ENCODE measurements around the gene DHRS11.

DHRS11 gene

GRCh38 chr17:36590082-36590481 is 1.6 kb upstream of the DHRS11 start:
- Histone ChIP-seq H3K27ac (ENCODE audit: low read depth, low read length) (no peak overlapping the region), H3K27me3 (ENCODE audit: insufficient read depth, low read length) (no peaks in the 10 kb centered on the region), H3K9me3 (ENCODE audit: insufficient read depth, low read depth, low read length) (no peaks in the 10 kb centered on the region), H2BK12ac (ENCODE audit: low read length) (no peak overlapping the region), H2AK5ac (ENCODE audit: low read length) (no peak overlapping the region), H2AFZ (ENCODE audit: insufficient read depth, low read length, poor library complexity) (no peak overlapping the region), H3K14ac (ENCODE audit: low read length) (no peak overlapping the region), H3K79me2 (ENCODE audit: control insufficient read depth, insufficient read depth, low read length, poor library complexity) (peaks cover 5% of the 10 kb centered on the region), H3K79me1 (ENCODE audit: low read length) (peaks cover 4% of the 10 kb centered on the region), H4K8ac (ENCODE audit: low read depth, low read length) (no peak overlapping the region), H3K4me2 (ENCODE audit: low read length) (no peak overlapping the region), H3K4ac (ENCODE audit: low read depth, low read length) (no peak overlapping the region), H4K91ac (ENCODE audit: low read depth, low read length) (no peak overlapping the region), H3K18ac (ENCODE audit: low read length) (no peak overlapping the region), H2BK5ac (ENCODE audit: low read depth, low read length, poor library complexity) (no peak overlapping the region), H3K4me3 (ENCODE audit: low read depth, low read length) (no peak overlapping the region), H4K12ac (ENCODE audit: low read depth, low read length) (no peak overlapping the region), H3K9ac (ENCODE audit: low read length) (no peak overlapping the region), H3K4me1 (ENCODE audit: control insufficient read depth in 1 of 2, insufficient read depth in 2 of 2, low read length in 2 of 2) (peaks cover 19 to 20% of the 10 kb centered on the region in 2 experiments), H3K23ac (ENCODE audit: low read length) (no peak overlapping the region), H3K36me3 (ENCODE audit: control insufficient read depth in 1 of 2, insufficient read depth in 2 of 2, low read length in 2 of 2) (peaks cover 11 to 20% of the 10 kb centered on the region in 2 experiments), H2BK120ac (ENCODE audit: insufficient read depth, low read length, poor library complexity) (no peak overlapping the region)
- WGBS (ENCODE audit: extremely low coverage, insufficient coverage, insufficient read length): no CpG with 5 or more reads among the region's 2 CpGs
- DNase-seq: no peak

GRCh38 chr17:36592316-36592715 is 637 bp downstream of the DHRS11 start:
- H2BK120ac ChIP-seq (ENCODE audit: insufficient read depth, low read length, poor library complexity): no peak overlapping the region
- no CpG with 5 or more reads among the region's 20 CpGs for WGBS (ENCODE audit: extremely low coverage, insufficient coverage, insufficient read length)
- peak overlapping the region; percentile 70 for H3K4me2 ChIP-seq (ENCODE audit: low read length)
- peak overlapping the region; percentile 14 for H3K18ac ChIP-seq (ENCODE audit: low read length)
- H3K27ac ChIP-seq (ENCODE audit: low read depth, low read length): no peak overlapping the region
- H4K8ac ChIP-seq (ENCODE audit: low read depth, low read length): peak overlapping the region; percentile 6
- no peak for DNase-seq
- H3K27me3 ChIP-seq (ENCODE audit: insufficient read depth, low read length): no peaks in the 10 kb centered on the region
- peak overlapping the region; percentile 71 for H4K91ac ChIP-seq (ENCODE audit: low read depth, low read length)
- H3K23ac ChIP-seq (ENCODE audit: low read length): no peak overlapping the region
- no peak overlapping the region for H2BK12ac ChIP-seq (ENCODE audit: low read length)
- peaks cover 6 to 11% of the 10 kb centered on the region in 2 experiments for H3K36me3 ChIP-seq (ENCODE audit: control insufficient read depth in 1 of 2, insufficient read depth in 2 of 2, low read length in 2 of 2)
- peaks cover 19 to 20% of the 10 kb centered on the region in 2 experiments for H3K4me1 ChIP-seq (ENCODE audit: control insufficient read depth in 1 of 2, insufficient read depth in 2 of 2, low read length in 2 of 2)
- peaks cover 5% of the 10 kb centered on the region for H3K79me2 ChIP-seq (ENCODE audit: control insufficient read depth, insufficient read depth, low read length, poor library complexity)
- H4K12ac ChIP-seq (ENCODE audit: low read depth, low read length): no peak overlapping the region
- H2BK5ac ChIP-seq (ENCODE audit: low read depth, low read length, poor library complexity): no peak overlapping the region
- no peaks in the 10 kb centered on the region for H3K9me3 ChIP-seq (ENCODE audit: insufficient read depth, low read depth, low read length)
- H2AFZ ChIP-seq (ENCODE audit: insufficient read depth, low read length, poor library complexity): peak overlapping the region; percentile 98
- peak overlapping the region; percentile 79 for H3K14ac ChIP-seq (ENCODE audit: low read length)
- no peak overlapping the region for H2AK5ac ChIP-seq (ENCODE audit: low read length)
- H3K9ac ChIP-seq (ENCODE audit: low read length): no peak overlapping the region
- peak overlapping the region; percentile 85 for H3K4ac ChIP-seq (ENCODE audit: low read depth, low read length)
- peaks cover 4% of the 10 kb centered on the region for H3K79me1 ChIP-seq (ENCODE audit: low read length)
- H3K4me3 ChIP-seq (ENCODE audit: low read depth, low read length): peak overlapping the region; percentile 86

- Histone ChIP-seq H3K27me3 (ENCODE audit: insufficient read depth, low read length) (no peaks in the 10 kb centered on the region), H4K8ac (ENCODE audit: low read depth, low read length) (peak overlapping the region; percentile 6), H3K36me3 (ENCODE audit: control insufficient read depth in 1 of 2, insufficient read depth in 2 of 2, low read length in 2 of 2) (peaks cover 4 to 8% of the 10 kb centered on the region in 2 experiments), H3K4me3 (ENCODE audit: low read depth, low read length) (peak overlapping the region; percentile 86), H2AK5ac (ENCODE audit: low read length) (peak overlapping the region; percentile 40), H3K27ac (ENCODE audit: low read depth, low read length) (no peak overlapping the region), H3K4ac (ENCODE audit: low read depth, low read length) (no peak overlapping the region), H3K14ac (ENCODE audit: low read length) (peak overlapping the region; percentile 40), H2BK120ac (ENCODE audit: insufficient read depth, low read length, poor library complexity) (peak overlapping the region; percentile 14), H2BK5ac (ENCODE audit: low read depth, low read length, poor library complexity) (no peak overlapping the region), H3K9me3 (ENCODE audit: insufficient read depth, low read depth, low read length) (no peaks in the 10 kb centered on the region), H3K79me1 (ENCODE audit: low read length) (peaks cover 4% of the 10 kb centered on the region), H3K9ac (ENCODE audit: low read length) (peak overlapping the region; percentile 11), H4K91ac (ENCODE audit: low read depth, low read length) (no peak overlapping the region), H3K4me1 (ENCODE audit: control insufficient read depth in 1 of 2, insufficient read depth in 2 of 2, low read length in 2 of 2) (peaks cover 19 to 20% of the 10 kb centered on the region in 2 experiments), H3K23ac (ENCODE audit: low read length) (no peak overlapping the region), H2BK12ac (ENCODE audit: low read length) (peak overlapping the region; percentile 1), H3K4me2 (ENCODE audit: low read length) (peak overlapping the region; percentile 70), H2AFZ (ENCODE audit: insufficient read depth, low read length, poor library complexity) (peak overlapping the region; percentile 39), H3K79me2 (ENCODE audit: control insufficient read depth, insufficient read depth, low read length, poor library complexity) (peaks cover 5% of the 10 kb centered on the region), H3K18ac (ENCODE audit: low read length) (peak overlapping the region; percentile 14), H4K12ac (ENCODE audit: low read depth, low read length) (no peak overlapping the region)
- DNase-seq: no peak
- WGBS (ENCODE audit: extremely low coverage, insufficient coverage, insufficient read length): no CpG with 5 or more reads among the region's 4 CpGs
Observed at GRCh38 chr17:36592716-36593321, 1.1 kb downstream of the DHRS11 start.

- H3K4me3 ChIP-seq (ENCODE audit: low read depth, low read length): no peak overlapping the region
- peak; percentile 85 to 92 for DNase-seq
- peaks cover 19 to 20% of the 10 kb centered on the region in 2 experiments for H3K4me1 ChIP-seq (ENCODE audit: control insufficient read depth in 1 of 2, insufficient read depth in 2 of 2, low read length in 2 of 2)
- no peak overlapping the region for H3K14ac ChIP-seq (ENCODE audit: low read length)
- no peak overlapping the region for H3K27ac ChIP-seq (ENCODE audit: low read depth, low read length)
- H3K23ac ChIP-seq (ENCODE audit: low read length): no peak overlapping the region
- no peak overlapping the region for H2AK5ac ChIP-seq (ENCODE audit: low read length)
- H2BK5ac ChIP-seq (ENCODE audit: low read depth, low read length, poor library complexity): no peak overlapping the region
- no CpG with 5 or more reads among the region's 8 CpGs for WGBS (ENCODE audit: extremely low coverage, insufficient coverage, insufficient read length)
- no peak overlapping the region for H2BK12ac ChIP-seq (ENCODE audit: low read length)
- peaks cover 5% of the 10 kb centered on the region for H3K79me2 ChIP-seq (ENCODE audit: control insufficient read depth, insufficient read depth, low read length, poor library complexity)
- no peak overlapping the region for H4K8ac ChIP-seq (ENCODE audit: low read depth, low read length)
- H2BK120ac ChIP-seq (ENCODE audit: insufficient read depth, low read length, poor library complexity): no peak overlapping the region
- no peak overlapping the region for H3K4ac ChIP-seq (ENCODE audit: low read depth, low read length)
- H4K12ac ChIP-seq (ENCODE audit: low read depth, low read length): no peak overlapping the region
- no peak overlapping the region for H3K4me2 ChIP-seq (ENCODE audit: low read length)
- no peak overlapping the region for H3K18ac ChIP-seq (ENCODE audit: low read length)
- H2AFZ ChIP-seq (ENCODE audit: insufficient read depth, low read length, poor library complexity): no peak overlapping the region
- no peaks in the 10 kb centered on the region for H3K27me3 ChIP-seq (ENCODE audit: insufficient read depth, low read length)
- no peak overlapping the region for H3K9ac ChIP-seq (ENCODE audit: low read length)
- peaks cover 3 to 6% of the 10 kb centered on the region in 2 experiments for H3K36me3 ChIP-seq (ENCODE audit: control insufficient read depth in 1 of 2, insufficient read depth in 2 of 2, low read length in 2 of 2)
- H3K79me1 ChIP-seq (ENCODE audit: low read length): peaks cover 4% of the 10 kb centered on the region
- H4K91ac ChIP-seq (ENCODE audit: low read depth, low read length): no peak overlapping the region
- no peaks in the 10 kb centered on the region for H3K9me3 ChIP-seq (ENCODE audit: insufficient read depth, low read depth, low read length)
Observed at GRCh38 chr17:36593656-36594316, 2.1 kb downstream of the DHRS11 start.
